ENCODE results near the gene ENKD1. TPM values are rescaled to one million over a fixed set of nuclear protein-coding genes. Genes with fewer than 3 reads are reported as not detected.
A peak's percentile ranks its signal among the peaks of the same experiment; 100 is the strongest.

The ENKD1 gene
- total RNA-seq, 1 experiment from 2014 or later, result 11.9 TPM

GRCh38 chr16:67673712-67674580 is 7.4 kb upstream of the ENKD1 start:
- Mint-ChIP-seq H3K36me3 (no peaks in the 10 kb centered on the region), H3K27ac (peak overlapping the region; percentile 56), H3K27me3 (ENCODE audit: low read depth) (no peaks in the 10 kb centered on the region), H3K4me3 (no peak overlapping the region), H3K9me3 (no peaks in the 10 kb centered on the region), H3K4me1 (no peaks in the 10 kb centered on the region; the same call in 1 of the 2 replicates)
- no peak for TF ChIP-seq E2F1 (CRISPR knock-in tag; IDR thresholded peaks at IDR 0.05)
- no peak for TF ChIP-seq HMGA2 (CRISPR knock-in tag; IDR thresholded peaks at IDR 0.05)
- DNase-seq (ENCODE audit: low spot score) (no peak), ATAC-seq (no peak)
- CTCF ChIA-PET, result interaction anchor here (0.5 to 4.0 kb wide), 18 partner anchors 8 to 366 kb away, joined by 3 to 42 read pairs (median 10); partner anchors contain the start of genes ACD, CTCF, GFOD2 and LCAT
- POLR2A ChIA-PET, result no interaction called here

- ChIA-PET CTCF (interaction anchor here (0.5 to 4.0 kb wide), 51 partner anchors 9 to 367 kb away, joined by 3 to 42 read pairs (median 4); partner anchors contain the start of genes ACD, ATP6V0D1, CARMIL2 and CTCF), POLR2A (interaction anchor here (0.6 to 0.7 kb wide), 2 partner anchors 98 to 211 kb away, joined by 3 read pairs; no protein-coding TSS in a partner anchor)
- DNase-seq (ENCODE audit: low spot score) (peak; percentile 79), ATAC-seq (peak; percentile 62)
- TF ChIP-seq ESRRA (CRISPR knock-in tag; IDR thresholded peaks at IDR 0.05; ENCODE audit: borderline replicate concordance), result no peak
- TF ChIP-seq CTCF (IDR thresholded peaks at IDR 0.05), result peak; percentile 62
- TF ChIP-seq CREB1 (CRISPR knock-in tag; IDR thresholded peaks at IDR 0.05), result no peak
- Mint-ChIP-seq H3K36me3 (no peaks in the 10 kb centered on the region), H3K27ac (peak overlapping the region; percentile 30; the same call in 1 of the 2 replicates), H3K9me3 (no peaks in the 10 kb centered on the region), H3K27me3 (ENCODE audit: low read depth) (no peaks in the 10 kb centered on the region), H3K4me3 (no peak overlapping the region), H3K4me1 (no peaks in the 10 kb centered on the region; the same call in 1 of the 2 replicates)
Measured at GRCh38 chr16:67672739-67673662, 6.5 kb upstream of the ENKD1 start.

GRCh38 chr16:67672306-67672705 is 5.8 kb upstream of the ENKD1 start:
- CTCF ChIA-PET, result interaction anchor here (0.6 to 4.0 kb wide), 46 partner anchors 9 to 368 kb away, joined by 3 to 42 read pairs (median 4); partner anchors contain the start of genes ACD, ATP6V0D1, CARMIL2 and GFOD2
- no peaks in the 10 kb centered on the region for H3K9me3 Mint-ChIP-seq
- no peak for ATAC-seq

More at GRCh38 chr16:67672306-67672705, 5.8 kb upstream of the ENKD1 start:
- Mint-ChIP-seq H3K4me3 (no peak overlapping the region), H3K36me3 (no peaks in the 10 kb centered on the region), H3K4me1 (peaks cover under 1% of the 10 kb centered on the region), H3K27ac (peak overlapping the region; percentile 30; the same call in 1 of the 2 replicates), H3K27me3 (ENCODE audit: low read depth) (no peaks in the 10 kb centered on the region; the same call in 1 of the 2 replicates)
- no peak for DNase-seq (ENCODE audit: low spot score)
- no peak for TF ChIP-seq SOX15 (CRISPR knock-in tag; IDR thresholded peaks at IDR 0.05)
- TF ChIP-seq ZNF219 (CRISPR knock-in tag; IDR thresholded peaks at IDR 0.05; ENCODE audit: borderline replicate concordance), result no peak
- no peak for TF ChIP-seq FOXK1 (CRISPR knock-in tag; IDR thresholded peaks at IDR 0.05)
- TF ChIP-seq ZNF121 (CRISPR knock-in tag; IDR thresholded peaks at IDR 0.05), result no peak
- no peak for TF ChIP-seq NFYB (CRISPR knock-in tag; conservative IDR thresholded peaks at IDR 0.05; ENCODE audit: low read depth)
- no peak for TF ChIP-seq AFF4 (CRISPR knock-in tag; IDR thresholded peaks at IDR 0.05; ENCODE audit: borderline replicate concordance)
- no peak for TF ChIP-seq ZNF423 (CRISPR knock-in tag; IDR thresholded peaks at IDR 0.05)
- TF ChIP-seq CREM (CRISPR knock-in tag; IDR thresholded peaks at IDR 0.05), result no peak
- POLR2A ChIA-PET, result interaction anchor here (0.6 to 0.7 kb wide), 2 partner anchors 98 to 211 kb away, joined by 3 read pairs; no protein-coding TSS in a partner anchor

All from WTC11 (cell line).